ENCODE measurements around the gene BARHL2.

- TF ChIP-seq POLR2A (IDR thresholded peaks at IDR 0.05) (no peak), EP300 (IDR thresholded peaks at IDR 0.05) (no peak)
Measured at GRCh38 chr1:90732136-90732535, 15.0 kb upstream of the BARHL2 start.

Data from suprapubic skin (tissue), 2 donors.